ENCODE data around the gene SPHK2. TPM values are rescaled to one million over a fixed set of nuclear protein-coding genes. Genes with fewer than 3 reads are reported as not detected.

Gene SPHK2
- total and polyA plus RNA-seq, 2 of the 8 experiments (the other 6 are each of a cell fraction or from before 2014, with no cell fraction given): 43.9 to 60.9 TPM

- TF ChIP-seq YY1 (IDR thresholded peaks at IDR 0.05; ENCODE audit: low read depth, low read length) (no peak), GTF2F1 (IDR thresholded peaks at IDR 0.05; ENCODE audit: borderline replicate concordance, low read depth, low read length) (no peak), EGR1 (IDR thresholded peaks at IDR 0.05; ENCODE audit: borderline replicate concordance, low read depth, low read length) (no peak; the same call in 1 of the 2 replicates), TBP (IDR thresholded peaks at IDR 0.05; ENCODE audit: low read depth, low read length) (peak; percentile 12; the same call in 1 of the 2 replicates), EP300 (IDR thresholded peaks at IDR 0.05; ENCODE audit: borderline replicate concordance in 1 of 2, low read depth in 2 of 2, low read length in 2 of 2) (0 out of 3 replicates have a peak, but pooled peaks of 1 of the 2 experiments have one; percentile 5), BCL11A (IDR thresholded peaks at IDR 0.05; ENCODE audit: low read depth in 2 of 2, low read length in 2 of 2) (no peak), CBX8 (IDR thresholded peaks at IDR 0.05; ENCODE audit: borderline replicate concordance, low read depth, low read length) (no peak), POLR2AphosphoS5 (IDR thresholded peaks at IDR 0.05; ENCODE audit: low read depth, low read length) (peak; percentile 71), CTBP2 (IDR thresholded peaks at IDR 0.05; ENCODE audit: borderline replicate concordance, insufficient read depth, insufficient read length, low read length) (no peak), EZH2 (IDR thresholded peaks at IDR 0.05; ENCODE audit: low read depth, low read length, severe bottlenecking) (no peak), BACH1 (IDR thresholded peaks at IDR 0.05; ENCODE audit: low read length) (peak; percentile 51; the same call in 1 of the 2 replicates), KDM1A (IDR thresholded peaks at IDR 0.05; ENCODE audit: borderline replicate concordance, low read length) (no peak), POLR2A (IDR thresholded peaks at IDR 0.05; ENCODE audit: control extremely low read depth in 1 of 2, low read depth in 2 of 2, low read length in 2 of 2) (peak in 1 of 2 experiments; percentile 38; a peak in 2 of 3 replicates), SP2 (IDR thresholded peaks at IDR 0.05; ENCODE audit: low read length) (no peak), RAD21 (IDR thresholded peaks at IDR 0.05 in 1 of 2, conservative IDR thresholded peaks at IDR 0.05 in 1 of 2; ENCODE audit: low read depth in 2 of 2, low read length in 2 of 2) (peak; percentile 20 to 27; a peak in 2 of 4 replicates), JUND (IDR thresholded peaks at IDR 0.05; ENCODE audit: low read length) (no peak), E2F6 (IDR thresholded peaks at IDR 0.05) (0 out of 2 replicates have a peak, but pooled peaks have one; percentile 3), SIN3A (conservative IDR thresholded peaks at IDR 0.05 in 1 of 2, IDR thresholded peaks at IDR 0.05 in 1 of 2; ENCODE audit: low read depth in 1 of 2, low read length in 2 of 2) (peak in 1 of 2 experiments; percentile 47; a peak in 2 of 4 replicates), MAX (IDR thresholded peaks at IDR 0.05) (peak; percentile 44; the same call in 1 of the 2 replicates), CHD2 (IDR thresholded peaks at IDR 0.05; ENCODE audit: low read length) (peak; percentile 16; the same call in 1 of the 2 replicates), ASH2L (IDR thresholded peaks at IDR 0.05; ENCODE audit: low read length) (peak; percentile 63), SIRT6 (IDR thresholded peaks at IDR 0.05; ENCODE audit: low read length) (peak; percentile 46)
These were observed 11.2 kb downstream of the SPHK2 start (continued) for GRCh38 chr19:48630296-48631063.

Data from H1 (cell line).